Smooth muscle cell (in vitro differentiated cells): ENCODE data around the gene ISY1. TPM values are rescaled to one million over a fixed set of nuclear protein-coding genes. Genes with fewer than 3 reads are reported as not detected.
"Not testable (repeated sequence)": the region's sequence is repeated elsewhere in the genome, so short reads cannot be mapped to it uniquely, and the experiment has no call there.

Experiments used
- DNase-seq: peaks from one replicate; lab custom pipeline; 2025; ENCODE audit not compliant: unreplicated experiment; lab: John Stamatoyannopoulos, UW
- H2AFZ ChIP-seq: fragments of 200-600 bp; sonication (generic); 2 replicates; pipeline ENCODE4 v1.6.0; 2016; ENCODE audit warnings: antibody characterized with exemption, low read depth, mild to moderate bottlenecking
- H3F3A ChIP-seq: fragments of 200-600 bp; sonication (generic); 2 replicates; pipeline ENCODE4 v1.6.0; 2017; ENCODE audit warnings: antibody characterized with exemption, low read depth
- H3K27ac ChIP-seq: fragments of 200-600 bp; sonication (generic); 2 replicates; pipeline ENCODE4 v1.5.1; 2016; ENCODE audit warnings: low read depth, mild to moderate bottlenecking
- H3K27me3 ChIP-seq: fragments of 200-600 bp; sonication (generic); 2 replicates; pipeline ENCODE4 v1.6.1; 2016; ENCODE audit warnings: low read depth, mild to moderate bottlenecking
- H3K36me3 ChIP-seq: fragments of 200-600 bp; sonication (generic); 2 replicates; pipeline ENCODE4 v1.5.1; 2016; ENCODE audit warnings: low read depth
- H3K4me1 ChIP-seq: fragments of 200-600 bp; sonication (generic); 2 replicates; pipeline ENCODE4 v1.5.1; 2016; ENCODE audit warnings: low read depth
- H3K4me2 ChIP-seq: fragments of 200-600 bp; sonication (generic); 2 replicates; pipeline ENCODE4 v1.6.0; 2016; ENCODE audit warnings: mild to moderate bottlenecking
- H3K4me3 ChIP-seq: fragments of 200-600 bp; sonication (generic); 2 replicates; pipeline ENCODE4 v1.5.1; 2016; ENCODE audit warnings: mild to moderate bottlenecking
- H3K79me2 ChIP-seq: fragments of 200-600 bp; sonication (generic); 2 replicates; pipeline ENCODE4 v1.6.0; 2016; ENCODE audit warnings: low read depth, mild to moderate bottlenecking
- H3K9ac ChIP-seq: fragments of 200-600 bp; sonication (generic); 2 replicates; pipeline ENCODE4 v1.6.0; 2016; ENCODE audit warnings: low read depth
- H3K9me3 ChIP-seq: fragments of 200-600 bp; sonication (generic); replicated peaks from 2 replicates; pipeline ENCODE4 v1.5.1; 2016; ENCODE audit warnings: low read depth
- H4K20me1 ChIP-seq: fragments of 200-600 bp; sonication (generic); 2 replicates; pipeline ENCODE4 v1.6.0; 2016; ENCODE audit warnings: low read depth
- WGBS: methylation state at CpG from one replicate; pipeline ENCODE4 v1.1.7; 2016; ENCODE audit warnings: low lambda C conversion rate; 5-methylcytosine and 5-hydroxymethylcytosine counted together
- polyA plus RNA-seq: library from polyadenylated mRNA; unstranded; fragments of >200 nt; fragmentation: Nextera tagmentation; extraction: Ambion mirVana; gene quantifications from 2 replicates; pipeline ENCODE4 v1.2.1, GENCODE V29; 2016
- total RNA-seq: library from RNA; depleted of rRNA; stranded (reverse); fragments of >200 nt; gene quantifications from 2 replicates; pipeline ENCODE4 v1.2.3, GENCODE V29; 2014
- TF ChIP-seq, protein P1 (sequence below): fragments of 200-600 bp; sonication (generic); IDR thresholded peaks from 2 replicates; pipeline ENCODE4 v1.5.1; 2017; ENCODE audit warnings: borderline replicate concordance, mild to moderate bottlenecking, antibody characterized with exemption; ENCODE audit not compliant: insufficient read depth, poor library complexity, severe bottlenecking

Gene ISY1
- total and polyA plus RNA-seq, 2 experiments from 2014 or later: 10.2 to 47.3 TPM

DNA sequence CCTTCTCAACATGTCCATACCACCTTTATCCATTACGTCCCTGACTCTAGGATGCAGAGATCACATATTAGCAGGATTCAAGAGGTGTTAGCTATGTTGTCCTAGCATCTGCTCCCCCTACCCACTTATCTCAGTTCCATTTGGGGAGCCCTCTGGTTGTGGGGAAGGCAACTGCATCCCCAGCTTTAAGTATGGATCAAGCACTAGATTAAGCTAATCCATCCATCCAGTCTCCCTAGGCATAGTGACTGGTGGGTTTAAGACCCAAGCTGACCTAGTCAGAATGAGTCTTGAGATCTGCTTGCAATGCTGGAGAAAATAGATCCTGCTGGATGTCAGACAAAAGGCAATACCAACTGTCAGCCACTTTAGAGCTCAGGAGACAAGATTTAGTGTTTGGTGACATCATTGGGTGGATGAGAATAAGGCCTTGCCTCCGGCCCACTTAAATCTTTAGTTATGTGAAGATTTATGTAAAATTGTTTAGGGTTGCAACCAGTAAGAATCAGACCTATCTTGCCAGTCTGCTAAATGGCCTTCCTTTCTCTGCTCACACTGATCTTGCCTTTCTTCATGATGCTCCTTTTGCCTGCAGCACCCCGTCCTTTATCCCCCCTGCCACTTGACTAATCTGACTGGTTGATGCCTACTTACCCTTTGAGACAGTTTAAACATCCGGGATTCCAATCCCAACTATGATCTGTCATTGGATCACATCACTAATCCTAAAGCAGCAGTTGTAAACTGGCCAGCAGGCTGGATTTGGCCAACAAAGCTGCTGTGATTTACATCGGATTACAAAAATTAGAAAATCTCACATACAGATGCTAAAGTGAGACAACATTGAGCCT, 2.1 kb upstream of the ISY1 start:
- TF ChIP-seq, protein P1, sequence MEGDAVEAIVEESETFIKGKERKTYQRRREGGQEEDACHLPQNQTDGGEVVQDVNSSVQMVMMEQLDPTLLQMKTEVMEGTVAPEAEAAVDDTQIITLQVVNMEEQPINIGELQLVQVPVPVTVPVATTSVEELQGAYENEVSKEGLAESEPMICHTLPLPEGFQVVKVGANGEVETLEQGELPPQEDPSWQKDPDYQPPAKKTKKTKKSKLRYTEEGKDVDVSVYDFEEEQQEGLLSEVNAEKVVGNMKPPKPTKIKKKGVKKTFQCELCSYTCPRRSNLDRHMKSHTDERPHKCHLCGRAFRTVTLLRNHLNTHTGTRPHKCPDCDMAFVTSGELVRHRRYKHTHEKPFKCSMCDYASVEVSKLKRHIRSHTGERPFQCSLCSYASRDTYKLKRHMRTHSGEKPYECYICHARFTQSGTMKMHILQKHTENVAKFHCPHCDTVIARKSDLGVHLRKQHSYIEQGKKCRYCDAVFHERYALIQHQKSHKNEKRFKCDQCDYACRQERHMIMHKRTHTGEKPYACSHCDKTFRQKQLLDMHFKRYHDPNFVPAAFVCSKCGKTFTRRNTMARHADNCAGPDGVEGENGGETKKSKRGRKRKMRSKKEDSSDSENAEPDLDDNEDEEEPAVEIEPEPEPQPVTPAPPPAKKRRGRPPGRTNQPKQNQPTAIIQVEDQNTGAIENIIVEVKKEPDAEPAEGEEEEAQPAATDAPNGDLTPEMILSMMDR: peak; percentile 13
- no peaks in the 10 kb centered on the region for H3K27me3 ChIP-seq
- no peak overlapping the region for H3K9ac ChIP-seq
- H3K9me3 ChIP-seq: no peaks in the 10 kb centered on the region
- H4K20me1 ChIP-seq: no peaks in the 10 kb centered on the region
- peaks cover 39% of the 10 kb centered on the region for H3F3A ChIP-seq
- WGBS: 78% methylated on average over 5 of the region's 5 CpGs
- H3K79me2 ChIP-seq: peaks cover 20% of the 10 kb centered on the region
- no peak overlapping the region for H3K4me3 ChIP-seq
- peaks cover 12% of the 10 kb centered on the region for H3K4me1 ChIP-seq
- no peak overlapping the region for H2AFZ ChIP-seq
- H3K4me2 ChIP-seq: peak overlapping the region; percentile 93
- no peak for DNase-seq
- peak overlapping the region; percentile 99 for H3K27ac ChIP-seq
- peaks cover 9% of the 10 kb centered on the region for H3K36me3 ChIP-seq

- peaks cover 12% of the 10 kb centered on the region for H3K4me1 ChIP-seq
- H3K27ac ChIP-seq: peak overlapping the region; percentile 99
- H3K9me3 ChIP-seq: no peaks in the 10 kb centered on the region
- peak overlapping the region; percentile 100 for H2AFZ ChIP-seq
- TF ChIP-seq, protein P1: no peak
- peaks cover 20% of the 10 kb centered on the region for H3K79me2 ChIP-seq
- peak overlapping the region; percentile 93 for H3K4me2 ChIP-seq
- peak overlapping the region; percentile 86 for H3K4me3 ChIP-seq
- H3K9ac ChIP-seq: peak overlapping the region; percentile 99
- peaks cover 8% of the 10 kb centered on the region for H3K36me3 ChIP-seq
- 14% methylated on average over 12 of the region's 12 CpGs for WGBS
- H3F3A ChIP-seq: peaks cover 30% of the 10 kb centered on the region
- no peaks in the 10 kb centered on the region for H3K27me3 ChIP-seq
- no peak for DNase-seq
- H4K20me1 ChIP-seq: no peaks in the 10 kb centered on the region
Observed at GRCh38 chr3:129161860-129162271, 1.0 kb upstream of the ISY1 start.

- H2AFZ ChIP-seq: no peak overlapping the region
- H3K27me3 ChIP-seq: no peaks in the 10 kb centered on the region
- H3K9me3 ChIP-seq: no peaks in the 10 kb centered on the region
- H3K4me1 ChIP-seq: no peaks in the 10 kb centered on the region
- no peak overlapping the region for H3K9ac ChIP-seq
- H3F3A ChIP-seq: no peaks in the 10 kb centered on the region
- H3K4me3 ChIP-seq: no peak overlapping the region
- H3K4me2 ChIP-seq: no peak overlapping the region
- H3K36me3 ChIP-seq: peaks cover 4% of the 10 kb centered on the region
- TF ChIP-seq, protein P1: no peak
- no peak for DNase-seq
- H3K79me2 ChIP-seq: no peaks in the 10 kb centered on the region
- no peaks in the 10 kb centered on the region for H4K20me1 ChIP-seq
- H3K27ac ChIP-seq: no peak overlapping the region
Observed at GRCh38 chr3:129144786-129145185, 16.1 kb downstream of the ISY1 start.

DNA sequence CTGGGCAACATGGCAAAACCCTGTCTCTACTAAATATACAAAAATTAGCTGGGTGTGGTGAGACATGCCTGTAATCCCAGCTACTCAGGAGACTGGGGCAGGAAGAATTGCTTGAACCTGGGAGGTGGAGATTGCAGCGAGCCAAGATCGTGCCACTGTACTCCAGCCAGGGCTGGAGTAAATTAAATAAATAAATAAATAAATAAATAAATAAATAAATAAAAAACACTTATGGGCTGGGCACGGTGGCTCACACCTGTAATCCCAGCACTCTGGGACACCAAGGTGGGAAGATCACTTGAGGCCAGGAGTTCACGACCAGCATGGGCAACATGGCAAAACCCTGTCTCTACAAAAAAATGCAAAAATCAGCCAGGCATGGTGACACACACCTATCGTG, 19.9 kb downstream of the ISY1 start:
- not testable (repeated sequence) for H3K36me3 ChIP-seq, H3K4me2 ChIP-seq, H2AFZ ChIP-seq, H3K27me3 ChIP-seq, H3K4me3 ChIP-seq, H3K79me2 ChIP-seq, H3K4me1 ChIP-seq, DNase-seq, H3K9me3 ChIP-seq, H3K9ac ChIP-seq, H3K27ac ChIP-seq, H3F3A ChIP-seq, H4K20me1 ChIP-seq
- WGBS: 96% methylated on average over 5 of the region's 5 CpGs
